SK-N-SH (cell line): ENCODE data around the gene ASB4. TPM values are rescaled to one million over a fixed set of nuclear protein-coding genes. Genes with fewer than 3 reads are reported as not detected.

Source experiments
- CTCF ChIA-PET: fragments of 300-600, 350-600 bp; formaldehyde crosslinking; extraction: SDS; loops from one replicate; lab custom pipeline; 2021; lab: Yijun Ruan, JAX
- POLR2A ChIA-PET: fragments of 350-600 bp; sonication (Branson Sonifier 250); formaldehyde crosslinking; extraction: SDS; loops from one replicate; lab custom pipeline; 2020; ENCODE audit warnings: antibody characterized with exemption, inconsistent platforms; lab: Yijun Ruan, JAX
- DNase-seq: peaks from one replicate; pipeline ENCODE4 v3.0.0; 2012
- H2AFZ ChIP-seq: fragments of 200-600 bp; sonication (generic); 2 replicates; pipeline ENCODE4 v1.8.1; 2016; ENCODE audit warnings: antibody characterized with exemption, mild to moderate bottlenecking, low read depth
- H3F3A ChIP-seq: fragments of 200-600 bp; sonication (generic); replicated peaks from 2 replicates; pipeline ENCODE3; 2016; ENCODE audit warnings: antibody characterized with exemption, mild to moderate bottlenecking; ENCODE audit not compliant: insufficient read depth
- H3K27ac ChIP-seq, 2 experiments: fragments of 200-500 bp in 1 of 2; fragments of 200-600 bp in 1 of 2; sonication (Bioruptor generic) in 1 of 2; sonication (generic), shearing (Covaris generic) in 1 of 2; 2 replicates each; pipeline versions ENCODE4 v1.5.1 to v1.6.1; 2014 to 2016; ENCODE audit warnings: low read depth in 2 of 2, inconsistent platforms in 1 of 2, low read length in 1 of 2, mild to moderate bottlenecking in 1 of 2, mixed read lengths in 1 of 2
- H3K27me3 ChIP-seq: fragments of 200-600 bp; sonication (generic), shearing (Covaris generic); 2 replicates; pipeline ENCODE4 v1.6.1; 2016; ENCODE audit warnings: mixed run types; ENCODE audit not compliant: insufficient read depth
- H3K36me3 ChIP-seq, 2 experiments: fragments of 200-500 bp in 1 of 2; fragments of 200-600 bp in 1 of 2; sonication (Bioruptor generic) in 1 of 2; sonication (generic) in 1 of 2; replicated peaks in 1 of 2; 2 replicates each; pipeline versions ENCODE3 to v1.5.1; 2014 to 2016; ENCODE audit warnings: low read length in 1 of 2, mild to moderate bottlenecking in 1 of 2; ENCODE audit not compliant: insufficient read depth in 2 of 2, control insufficient read depth in 1 of 2
- H3K4me1 ChIP-seq, 2 experiments: fragments of 200-500 bp in 1 of 2; fragments of 200-600 bp in 1 of 2; sonication (Bioruptor generic) in 1 of 2; sonication (generic), shearing (Covaris generic) in 1 of 2; 2 replicates each; pipeline versions ENCODE4 v1.5.1 to v1.6.1; 2014 to 2016; ENCODE audit warnings: low read depth in 1 of 2, low read length in 1 of 2, mixed run types in 1 of 2; ENCODE audit not compliant: insufficient read depth in 2 of 2, control insufficient read depth in 1 of 2
- H3K4me2 ChIP-seq: fragments of 200-600 bp; sonication (generic), shearing (Covaris generic); 2 replicates; pipeline ENCODE4 v1.6.1; 2017; ENCODE audit warnings: mixed run types
- H3K4me3 ChIP-seq, 2 experiments: fragments of 200-500 bp in 1 of 2; fragments of 200-600 bp in 1 of 2; sonication (Bioruptor generic) in 1 of 2; sonication (generic), shearing (Covaris generic) in 1 of 2; 2 replicates each; pipeline versions ENCODE4 v1.5.1 to v1.8.1; 2014 to 2016; ENCODE audit warnings: low read depth in 2 of 2, inconsistent platforms in 1 of 2, low read length in 1 of 2, mild to moderate bottlenecking in 1 of 2, mixed read lengths in 1 of 2, moderate library complexity in 1 of 2
- H3K79me2 ChIP-seq: fragments of 200-600 bp; sonication (generic); 2 replicates; pipeline ENCODE4 v1.8.1; 2017; ENCODE audit warnings: mild to moderate bottlenecking; ENCODE audit not compliant: insufficient read depth
- H3K9ac ChIP-seq: fragments of 200-600 bp; sonication (generic); 2 replicates; pipeline ENCODE4 v1.6.1; 2017; ENCODE audit warnings: mixed run types
- H3K9me2 ChIP-seq: fragments of 200-600 bp; sonication (generic); 2 replicates; pipeline ENCODE4 v1.6.1; 2017; ENCODE audit warnings: mixed run types
- H3K9me3 ChIP-seq: fragments of 200-600 bp; sonication (generic); 2 replicates; pipeline ENCODE4 v1.6.1; 2017; ENCODE audit warnings: mixed run types, mild to moderate bottlenecking, moderate library complexity
- H4K20me1 ChIP-seq: fragments of 200-600 bp; sonication (generic); 2 replicates; pipeline ENCODE4 v1.6.1; 2017; ENCODE audit warnings: mild to moderate bottlenecking, mixed run types; ENCODE audit not compliant: insufficient read depth
- EP300 ChIP-seq, 2 experiments: IDR thresholded peaks; 2 replicates each; pipeline versions ENCODE4 v1.4.0 to v1.6.1; 2012; ENCODE audit warnings: borderline replicate concordance in 1 of 2, low read depth in 1 of 2, low read length in 1 of 2
- EZH2phosphoT487 ChIP-seq: fragments of 200-600 bp; sonication (generic); IDR thresholded peaks from 2 replicates; pipeline ENCODE4 v1.6.1; 2017; ENCODE audit warnings: low read depth, mixed run types, mild to moderate bottlenecking, antibody characterized with exemption, moderate library complexity, borderline replicate concordance
- FOSL2 ChIP-seq: IDR thresholded peaks from 2 replicates; pipeline ENCODE4 v1.4.0; 2012; ENCODE audit warnings: low read depth, mild to moderate bottlenecking, moderate library complexity, borderline replicate concordance
- FOXM1 ChIP-seq: IDR thresholded peaks from 2 replicates; pipeline ENCODE4 v1.4.0; 2012; ENCODE audit warnings: low read depth, mild to moderate bottlenecking
- GABPA ChIP-seq: IDR thresholded peaks from 2 replicates; pipeline ENCODE4 v1.4.0; 2012; ENCODE audit warnings: low read depth, mild to moderate bottlenecking
- JUND ChIP-seq: IDR thresholded peaks from 2 replicates; pipeline ENCODE4 v1.4.0; 2012
- NFIC ChIP-seq: IDR thresholded peaks from 2 replicates; pipeline ENCODE4 v1.4.0; 2012; ENCODE audit warnings: borderline replicate concordance
- NRF1 ChIP-seq: IDR thresholded peaks from 2 replicates; pipeline ENCODE4 v1.6.1; 2012; ENCODE audit warnings: low read depth, mild to moderate bottlenecking, low read length
- RFX5 ChIP-seq: IDR thresholded peaks from 2 replicates; pipeline ENCODE4 v1.6.1; 2012; ENCODE audit warnings: mild to moderate bottlenecking, improper control_type of control experiment, low read length
- RXRA ChIP-seq: IDR thresholded peaks from 2 replicates; pipeline ENCODE4 v1.4.0; 2012; ENCODE audit warnings: low read depth, mild to moderate bottlenecking, borderline replicate concordance
- SMC3 ChIP-seq: IDR thresholded peaks from 2 replicates; pipeline ENCODE4 v1.6.1; 2012; ENCODE audit warnings: low read depth, low read length, improper control_type of control experiment
- TAF1 ChIP-seq: IDR thresholded peaks from 2 replicates; pipeline ENCODE4 v1.6.1; 2012; ENCODE audit warnings: low read depth, mild to moderate bottlenecking, low read length, moderate library complexity, borderline replicate concordance
- TCF12 ChIP-seq: IDR thresholded peaks from 2 replicates; pipeline ENCODE4 v1.4.0; 2012
- TEAD4 ChIP-seq: IDR thresholded peaks from 2 replicates; pipeline ENCODE4 v1.4.0; 2012; ENCODE audit warnings: mild to moderate bottlenecking, borderline replicate concordance; ENCODE audit not compliant: insufficient read depth
- WGBS: methylation state at CpG from one replicate; pipeline ENCODE4 v1.1.6; 2017; ENCODE audit warnings: low lambda C conversion rate; 5-methylcytosine and 5-hydroxymethylcytosine counted together
- polyA plus RNA-seq, 3 experiments: library from polyadenylated mRNA; depleted of rRNA; stranded (reverse); fragments of >200 nt; gene quantifications; 2 replicates each; pipeline ENCODE4 v1.2.3, GENCODE V29; 2012
- TF ChIP-seq, protein P1 (sequence below): fragments of 150-350 bp; IDR thresholded peaks from 2 replicates; pipeline ENCODE4 v1.6.1; 2016; ENCODE audit warnings: mild to moderate bottlenecking, low read depth, low read length
- TF ChIP-seq, protein P2 (sequence below): IDR thresholded peaks from 2 replicates; pipeline ENCODE4 v1.4.0; 2012; ENCODE audit warnings: low read depth
- TF ChIP-seq, protein P3 (sequence below): fragments of 150-350 bp; IDR thresholded peaks from 2 replicates; pipeline ENCODE4 v1.6.1; 2017; ENCODE audit warnings: antibody characterized with exemption, low read length, low read depth, borderline replicate concordance

The ASB4 gene
- polyA plus RNA-seq, 1 of the 3 experiments (the other 2 are of a cell fraction) = not detected

DNA sequence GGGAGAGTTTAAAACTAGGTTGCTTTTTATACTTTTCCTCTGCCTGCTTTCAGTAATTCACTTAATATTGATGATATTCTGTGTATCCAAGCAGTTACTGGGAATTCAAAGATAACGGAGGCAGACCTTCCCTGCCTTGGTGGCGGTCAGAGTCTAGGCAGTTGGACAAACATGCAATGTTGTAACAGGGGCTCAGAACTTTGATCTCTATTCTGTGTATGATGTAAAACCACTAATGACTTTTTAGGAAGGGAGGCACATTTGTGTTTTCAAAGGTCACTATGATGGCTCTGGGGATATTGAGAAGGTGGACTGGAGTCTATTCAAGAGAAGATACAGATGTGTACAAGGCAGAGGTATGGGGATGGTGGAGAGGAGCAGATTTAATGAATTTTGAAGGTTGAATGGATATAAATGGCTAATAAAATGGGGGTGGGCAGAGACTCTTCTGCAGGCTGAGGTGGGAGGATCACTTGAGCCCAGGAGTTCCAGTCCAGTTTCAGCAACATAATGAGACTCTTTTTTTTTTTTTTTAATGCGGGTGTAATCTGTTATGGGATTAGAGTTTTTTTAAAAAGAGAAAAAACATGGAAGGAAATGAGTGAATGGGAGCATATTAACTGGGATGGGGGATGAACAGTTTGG, 45.2 kb upstream of the ASB4 start:
- Histone ChIP-seq H2AFZ (no peak overlapping the region), H3K79me2 (no peaks in the 10 kb centered on the region), H3K4me2 (no peak overlapping the region), H3K4me1 (peaks cover 0 to under 1% of the 10 kb centered on the region in 2 experiments; a peak in 1 of 4 replicates), H3K9me2 (no peaks in the 10 kb centered on the region), H3K27ac (no peak overlapping the region), H3K27me3 (no peaks in the 10 kb centered on the region), H3K9ac (no peak overlapping the region), H3F3A (no peaks in the 10 kb centered on the region), H3K36me3 (no peaks in the 10 kb centered on the region), H4K20me1 (no peaks in the 10 kb centered on the region), H3K4me3 (no peak overlapping the region), H3K9me3 (no peaks in the 10 kb centered on the region)
- DNase-seq = no peak
- POLR2A ChIA-PET = no interaction called here
- TF ChIP-seq, protein P1, sequence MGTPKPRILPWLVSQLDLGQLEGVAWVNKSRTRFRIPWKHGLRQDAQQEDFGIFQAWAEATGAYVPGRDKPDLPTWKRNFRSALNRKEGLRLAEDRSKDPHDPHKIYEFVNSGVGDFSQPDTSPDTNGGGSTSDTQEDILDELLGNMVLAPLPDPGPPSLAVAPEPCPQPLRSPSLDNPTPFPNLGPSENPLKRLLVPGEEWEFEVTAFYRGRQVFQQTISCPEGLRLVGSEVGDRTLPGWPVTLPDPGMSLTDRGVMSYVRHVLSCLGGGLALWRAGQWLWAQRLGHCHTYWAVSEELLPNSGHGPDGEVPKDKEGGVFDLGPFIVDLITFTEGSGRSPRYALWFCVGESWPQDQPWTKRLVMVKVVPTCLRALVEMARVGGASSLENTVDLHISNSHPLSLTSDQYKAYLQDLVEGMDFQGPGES = no peak
- TF ChIP-seq EZH2phosphoT487 (no peak), TAF1 (no peak), NRF1 (no peak), FOXM1 (no peak), EP300 (IDR thresholded peaks at IDR 0.05; ENCODE audit: borderline replicate concordance in 1 of 2, low read depth in 1 of 2, low read length in 1 of 2) (no peak), RFX5 (no peak), SMC3 (no peak), NFIC (no peak), TEAD4 (no peak), JUND (no peak), FOSL2 (no peak), TCF12 (no peak)
- TF ChIP-seq, protein P2, sequence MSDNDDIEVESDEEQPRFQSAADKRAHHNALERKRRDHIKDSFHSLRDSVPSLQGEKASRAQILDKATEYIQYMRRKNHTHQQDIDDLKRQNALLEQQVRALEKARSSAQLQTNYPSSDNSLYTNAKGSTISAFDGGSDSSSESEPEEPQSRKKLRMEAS = no peak
- WGBS = 88% methylated on average over 3 of the region's 3 CpGs
- CTCF ChIA-PET = interaction anchor here (1.5 kb wide), 1 partner anchor 36 kb away, joined by 4 read pairs; no protein-coding TSS in a partner anchor

DNA sequence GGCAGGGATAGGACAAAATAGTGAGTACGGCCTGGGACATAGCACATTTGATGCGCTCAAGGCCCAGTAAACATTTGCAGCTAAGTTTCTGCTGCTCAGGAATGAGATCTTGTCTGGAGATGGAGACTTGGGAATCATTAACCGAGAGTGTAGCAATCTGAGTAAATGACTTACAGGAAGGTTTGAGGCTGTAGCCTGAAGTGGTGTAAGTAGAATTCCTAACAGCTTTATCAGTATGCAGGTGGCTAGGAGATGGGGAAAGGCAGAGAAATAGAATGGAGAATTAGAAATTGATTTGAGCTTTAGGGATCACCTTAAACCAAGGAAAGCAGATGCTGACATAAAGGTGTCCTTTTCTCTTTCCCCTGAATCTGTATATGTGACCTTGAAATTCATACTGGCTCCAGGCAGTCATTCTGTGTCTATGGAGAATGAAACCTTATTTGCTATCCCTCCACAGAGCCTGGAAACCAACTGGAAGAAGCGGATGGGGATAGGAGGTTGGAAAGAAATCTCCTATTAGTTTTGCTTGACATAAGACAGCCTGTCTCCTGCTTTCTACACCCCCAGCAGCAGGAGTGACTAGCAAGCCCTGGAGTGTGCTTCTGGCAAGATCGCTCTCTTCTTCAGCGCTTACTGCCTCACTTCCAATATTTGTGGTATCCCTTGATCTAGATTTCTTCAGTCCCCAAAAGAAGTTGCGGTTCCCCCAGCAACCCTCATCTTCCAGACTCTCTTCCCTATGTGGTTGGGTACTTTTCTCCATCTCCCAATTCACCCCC, 44.5 kb upstream of the ASB4 start:
- Histone ChIP-seq H3K4me2 (no peak overlapping the region), H3K9me3 (no peaks in the 10 kb centered on the region), H3K9ac (no peak overlapping the region), H3K27me3 (no peaks in the 10 kb centered on the region), H4K20me1 (no peaks in the 10 kb centered on the region), H3K36me3 (no peaks in the 10 kb centered on the region), H3F3A (no peaks in the 10 kb centered on the region), H3K4me3 (no peak overlapping the region), H3K27ac (no peak overlapping the region), H2AFZ (no peak overlapping the region), H3K4me1 (no peaks in the 10 kb centered on the region), H3K79me2 (no peaks in the 10 kb centered on the region), H3K9me2 (no peaks in the 10 kb centered on the region)
- TF ChIP-seq EP300 (IDR thresholded peaks at IDR 0.05; ENCODE audit: borderline replicate concordance in 1 of 2, low read depth in 1 of 2, low read length in 1 of 2) (no peak), GABPA (no peak), RXRA (no peak), TEAD4 (no peak), JUND (no peak)
- TF ChIP-seq, protein P3, sequence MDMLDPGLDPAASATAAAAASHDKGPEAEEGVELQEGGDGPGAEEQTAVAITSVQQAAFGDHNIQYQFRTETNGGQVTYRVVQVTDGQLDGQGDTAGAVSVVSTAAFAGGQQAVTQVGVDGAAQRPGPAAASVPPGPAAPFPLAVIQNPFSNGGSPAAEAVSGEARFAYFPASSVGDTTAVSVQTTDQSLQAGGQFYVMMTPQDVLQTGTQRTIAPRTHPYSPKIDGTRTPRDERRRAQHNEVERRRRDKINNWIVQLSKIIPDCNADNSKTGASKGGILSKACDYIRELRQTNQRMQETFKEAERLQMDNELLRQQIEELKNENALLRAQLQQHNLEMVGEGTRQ = no peak
- no peak for DNase-seq
- POLR2A ChIA-PET = no interaction called here
- 60% methylated on average over 7 of the region's 7 CpGs for WGBS
- CTCF ChIA-PET = interaction anchor here (0.6 to 1.5 kb wide), 2 partner anchors 35 to 164 kb away, joined by 3 to 4 read pairs; no protein-coding TSS in a partner anchor
